GM18526 (cell line): Measurements from ENCODE around the gene HRCT1.

Source experiments
- POLR2A ChIP-seq: IDR thresholded peaks from 3 replicates; pipeline ENCODE4 v1.6.1; 2011; ENCODE audit not compliant: insufficient read length; ENCODE audit errors: extremely low read depth

HRCT1 gene

GRCh38 chr9:35944841-35945240 is 38.8 kb downstream of the HRCT1 start:
- no peak for TF ChIP-seq POLR2A

- no peak for TF ChIP-seq POLR2A
Measured at GRCh38 chr9:35945341-35946018, 39.5 kb downstream of the HRCT1 start.

GRCh38 chr9:35948451-35948850 is 42.4 kb downstream of the HRCT1 start:
- TF ChIP-seq POLR2A: no peak

- no peak for TF ChIP-seq POLR2A
Measured at GRCh38 chr9:35948901-35949318, 42.9 kb downstream of the HRCT1 start.

- no peak for TF ChIP-seq POLR2A
Measured at GRCh38 chr9:35951736-35952135, 45.7 kb downstream of the HRCT1 start.

GRCh38 chr9:35952526-35953191 is 46.7 kb downstream of the HRCT1 start:
- TF ChIP-seq POLR2A: no peak

- TF ChIP-seq POLR2A: no peak
Measured at GRCh38 chr9:35954942-35955546, 49.0 kb downstream of the HRCT1 start.

- TF ChIP-seq POLR2A: no peak
Measured at GRCh38 chr9:35956651-35957050, 50.6 kb downstream of the HRCT1 start.
